Fibroblast of the aortic adventitia (primary cell): ENCODE measurements around the gene BOLA3. TPM values are rescaled to one million over a fixed set of nuclear protein-coding genes. Genes with fewer than 3 reads are reported as not detected.

Source experiments
- DNase-seq: peaks from one replicate; pipeline ENCODE4 v3.0.0-alpha.2; 2010; ENCODE audit warnings: low read depth
- H3K4me3 ChIP-seq: 2 replicates; pipeline ENCODE4 v1.5.1; 2011; ENCODE audit warnings: low read depth, mild to moderate bottlenecking, control low read depth, low read length, moderate library complexity
- total RNA-seq: library from RNA; depleted of rRNA; stranded (reverse); fragments of >200 nt; gene quantifications from 2 replicates; pipeline ENCODE4 v1.2.3, GENCODE V29; 2012; ENCODE audit warnings: low replicate concordance
- TF ChIP-seq, protein P1 (sequence below): IDR thresholded peaks from 2 replicates; pipeline ENCODE4 v1.5.1; 2011; ENCODE audit warnings: mild to moderate bottlenecking, low read length, control low read depth, inconsistent platforms; ENCODE audit not compliant: insufficient read depth

The BOLA3 gene
- total RNA-seq, 1 donor = 49.4 TPM

GRCh38 chr2:74174909-74175308 lies 27.2 kb upstream of the BOLA3 start:
- TF ChIP-seq, protein P1, sequence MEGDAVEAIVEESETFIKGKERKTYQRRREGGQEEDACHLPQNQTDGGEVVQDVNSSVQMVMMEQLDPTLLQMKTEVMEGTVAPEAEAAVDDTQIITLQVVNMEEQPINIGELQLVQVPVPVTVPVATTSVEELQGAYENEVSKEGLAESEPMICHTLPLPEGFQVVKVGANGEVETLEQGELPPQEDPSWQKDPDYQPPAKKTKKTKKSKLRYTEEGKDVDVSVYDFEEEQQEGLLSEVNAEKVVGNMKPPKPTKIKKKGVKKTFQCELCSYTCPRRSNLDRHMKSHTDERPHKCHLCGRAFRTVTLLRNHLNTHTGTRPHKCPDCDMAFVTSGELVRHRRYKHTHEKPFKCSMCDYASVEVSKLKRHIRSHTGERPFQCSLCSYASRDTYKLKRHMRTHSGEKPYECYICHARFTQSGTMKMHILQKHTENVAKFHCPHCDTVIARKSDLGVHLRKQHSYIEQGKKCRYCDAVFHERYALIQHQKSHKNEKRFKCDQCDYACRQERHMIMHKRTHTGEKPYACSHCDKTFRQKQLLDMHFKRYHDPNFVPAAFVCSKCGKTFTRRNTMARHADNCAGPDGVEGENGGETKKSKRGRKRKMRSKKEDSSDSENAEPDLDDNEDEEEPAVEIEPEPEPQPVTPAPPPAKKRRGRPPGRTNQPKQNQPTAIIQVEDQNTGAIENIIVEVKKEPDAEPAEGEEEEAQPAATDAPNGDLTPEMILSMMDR = no peak
- no peak overlapping the region for H3K4me3 ChIP-seq
- DNase-seq = no peak

DNA sequence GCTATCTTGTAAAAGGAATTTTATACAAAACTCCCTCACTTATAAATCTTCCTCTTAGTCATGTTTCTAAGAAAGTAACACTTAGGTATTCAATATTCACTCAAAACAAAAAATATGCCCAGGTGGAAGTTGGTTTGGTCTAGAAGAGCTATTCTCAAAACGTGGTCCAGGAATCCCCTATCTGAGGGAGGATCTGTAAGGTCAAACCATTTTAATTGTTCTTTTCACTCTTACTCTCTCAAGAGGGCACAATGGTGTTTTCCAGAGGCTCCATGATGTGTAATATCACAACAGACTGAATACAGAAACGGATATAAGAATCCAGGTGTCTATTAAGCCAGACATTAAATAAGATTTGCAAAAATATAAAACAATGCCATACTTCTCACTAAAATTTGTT lies 21.0 kb upstream of the BOLA3 start:
- TF ChIP-seq, protein P1 = no peak
- H3K4me3 ChIP-seq = no peak overlapping the region
- DNase-seq = no peak

DNA sequence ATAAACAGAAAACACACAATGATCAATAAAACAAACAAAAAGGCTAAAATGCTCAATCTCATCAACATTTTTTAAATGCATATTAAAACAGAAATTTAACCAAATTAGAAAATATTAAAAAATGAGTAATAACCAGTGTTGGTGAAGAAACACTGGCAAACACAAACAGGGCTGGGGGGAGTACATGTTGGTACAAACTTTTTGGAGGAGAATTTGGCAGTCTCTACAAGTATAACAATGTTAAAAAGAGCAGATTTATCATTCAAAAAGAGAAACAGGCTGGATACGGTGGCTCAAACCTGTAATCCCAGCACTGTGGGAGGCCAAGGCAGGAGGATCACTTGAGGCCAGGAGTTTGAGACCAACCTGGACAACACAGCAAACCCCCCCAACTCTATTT lies 17.0 kb upstream of the BOLA3 start:
- TF ChIP-seq, protein P1 = no peak
- no peak for DNase-seq
- H3K4me3 ChIP-seq = no peak overlapping the region

GRCh38 chr2:74162951-74163350 lies 15.2 kb upstream of the BOLA3 start:
- TF ChIP-seq, protein P1 = no peak
- no peak for DNase-seq
- no peak overlapping the region for H3K4me3 ChIP-seq

- TF ChIP-seq, protein P1 = no peak
Measured at GRCh38 chr2:74155830-74156229, 8.1 kb upstream of the BOLA3 start.

DNA sequence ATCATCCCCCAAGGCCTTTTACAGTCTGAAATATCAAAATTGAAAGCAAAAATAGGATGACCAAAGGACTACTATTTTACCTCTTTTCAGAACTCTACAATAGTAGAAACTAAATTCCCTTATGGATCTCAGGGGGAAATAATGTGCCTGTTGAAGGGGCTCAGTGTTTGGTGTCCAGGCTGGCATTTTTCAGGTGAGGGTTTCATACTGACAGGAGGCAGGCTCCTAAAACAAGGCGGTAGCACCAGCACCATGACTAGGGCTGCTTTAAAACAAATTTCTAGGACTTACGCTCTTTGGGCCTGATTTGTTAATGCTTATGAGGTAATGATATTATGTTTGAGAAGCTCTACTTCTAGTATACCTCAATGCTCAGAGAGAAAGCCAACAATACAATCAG lies 5.2 kb upstream of the BOLA3 start:
- TF ChIP-seq, protein P1 = no peak
- DNase-seq = no peak
- no peak overlapping the region for H3K4me3 ChIP-seq

More at GRCh38 chr2:74155830-74156229, 8.1 kb upstream of the BOLA3 start:
- no peak for DNase-seq
- no peak overlapping the region for H3K4me3 ChIP-seq

GRCh38 chr2:74149570-74150319 lies 2.0 kb upstream of the BOLA3 start:
- TF ChIP-seq, protein P1 = no peak
- no peak for DNase-seq
- H3K4me3 ChIP-seq = no peak overlapping the region
